NCI-H226 (cell line): Measurements from ENCODE around the gene CCDC192.
"Not testable (repeated sequence)": the region's sequence is repeated elsewhere in the genome, so short reads cannot be mapped to it uniquely, and the experiment has no call there.

ENCODE experiments used
- DNase-seq: peaks from one replicate; pipeline ENCODE4 v3.0.0-alpha.2; 2015

CCDC192 gene

GRCh38 chr5:127813633-127814587, 110.7 kb downstream of the CCDC192 start:
- peak; percentile 39 for DNase-seq

- DNase-seq = no peak
These were observed 111.4 kb downstream of the CCDC192 start for GRCh38 chr5:127814588-127814973.

GRCh38 chr5:127820910-127821553, 117.8 kb downstream of the CCDC192 start:
- peak; percentile 33 for DNase-seq

GRCh38 chr5:127821896-127822295, 118.7 kb downstream of the CCDC192 start:
- DNase-seq = no peak

GRCh38 chr5:127824126-127824525, 120.9 kb downstream of the CCDC192 start:
- DNase-seq = no peak

GRCh38 chr5:127826011-127826410, 122.8 kb downstream of the CCDC192 start:
- no peak for DNase-seq

- no peak for DNase-seq
These were observed 124.3 kb downstream of the CCDC192 start for GRCh38 chr5:127827451-127827850.

GRCh38 chr5:127830157-127830556, 127.0 kb downstream of the CCDC192 start:
- DNase-seq = no peak

GRCh38 chr5:127830829-127831598, 127.8 kb downstream of the CCDC192 start:
- DNase-seq = no peak

GRCh38 chr5:127832067-127832466, 128.9 kb downstream of the CCDC192 start:
- no peak for DNase-seq

- DNase-seq = no peak
These were observed 130.9 kb downstream of the CCDC192 start for GRCh38 chr5:127834094-127834531.

GRCh38 chr5:127834554-127834953, 131.4 kb downstream of the CCDC192 start:
- DNase-seq = no peak

GRCh38 chr5:127838661-127839060, 135.5 kb downstream of the CCDC192 start:
- DNase-seq = peak; percentile 43

GRCh38 chr5:127839072-127839471, 135.9 kb downstream of the CCDC192 start:
- DNase-seq = no peak

- DNase-seq = no peak
These were observed 136.5 kb downstream of the CCDC192 start for GRCh38 chr5:127839496-127840197.

GRCh38 chr5:127840198-127840524, 137.0 kb downstream of the CCDC192 start:
- no peak for DNase-seq

GRCh38 chr5:127840809-127841208, 137.6 kb downstream of the CCDC192 start:
- DNase-seq = no peak

GRCh38 chr5:127844581-127845021, 141.4 kb downstream of the CCDC192 start:
- no peak for DNase-seq

GRCh38 chr5:127846884-127847283, 143.7 kb downstream of the CCDC192 start:
- no peak for DNase-seq

GRCh38 chr5:127847641-127848040, 144.4 kb downstream of the CCDC192 start:
- DNase-seq = not testable (repeated sequence)

GRCh38 chr5:127848098-127848497, 144.9 kb downstream of the CCDC192 start:
- DNase-seq = no peak

GRCh38 chr5:127849408-127849807, 146.2 kb downstream of the CCDC192 start:
- no peak for DNase-seq

- no peak for DNase-seq
These were observed 146.7 kb downstream of the CCDC192 start for GRCh38 chr5:127849891-127850290.
